ENCODE data around the gene JMJD1C.
"Not testable (repeated sequence)": the region's sequence is repeated elsewhere in the genome, so short reads cannot be mapped to it uniquely, and the experiment has no call there.

Gene JMJD1C

DNA sequence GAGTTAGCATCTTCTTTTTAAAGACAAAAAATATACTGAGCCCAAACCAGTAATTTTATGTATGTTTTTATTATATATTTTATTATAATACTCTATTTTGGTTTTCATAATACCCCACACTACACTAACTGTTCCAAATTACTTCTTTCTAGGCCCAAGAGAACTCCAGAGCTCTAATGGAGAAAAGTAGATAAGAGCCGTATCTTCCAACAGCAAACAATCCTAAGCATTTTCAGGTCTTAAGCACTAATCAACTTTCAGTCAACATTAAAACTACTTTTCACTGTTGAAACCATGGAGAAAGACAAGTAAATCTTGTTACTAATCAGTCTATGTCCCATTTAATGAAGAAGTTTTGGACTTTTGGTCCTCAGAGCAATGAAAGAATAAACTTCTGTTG lies 55.1 kb downstream of the JMJD1C start:
- DNase-seq (ENCODE audit: low read depth) = no peak

GRCh38 chr10:63409465-63410027 lies 56.2 kb downstream of the JMJD1C start:
- DNase-seq (ENCODE audit: low read depth) = no peak

- no peak for DNase-seq (ENCODE audit: low read depth)
These were observed 58.6 kb downstream of the JMJD1C start for GRCh38 chr10:63407136-63407662.

DNA sequence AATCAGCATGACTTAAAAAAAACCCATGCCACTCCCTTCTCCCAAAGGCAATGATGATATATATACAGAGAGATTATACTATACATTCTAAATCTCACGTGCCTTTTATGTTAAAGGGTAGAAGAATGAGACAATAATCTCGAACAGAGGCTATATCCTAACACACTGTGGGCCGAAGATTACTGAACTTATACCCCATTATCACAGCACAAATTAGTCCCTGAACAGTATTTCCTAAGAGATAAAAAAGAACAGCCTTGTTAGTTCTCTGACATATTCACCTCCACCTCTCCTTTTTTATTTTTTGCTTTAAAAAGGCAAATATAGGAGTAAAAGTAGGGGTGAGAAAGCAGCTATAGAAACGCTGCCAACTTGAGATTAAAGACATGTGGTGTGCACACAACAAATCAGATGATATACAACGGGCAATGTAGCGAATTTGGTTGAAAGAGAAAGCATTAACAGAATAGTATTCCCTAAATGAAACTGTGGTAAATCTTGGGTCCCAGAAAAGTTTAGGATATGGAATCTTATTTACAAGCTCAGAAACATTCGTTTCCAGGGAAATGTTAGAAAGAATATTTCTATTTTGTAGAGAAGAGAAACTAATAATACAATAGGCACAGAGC lies 69.5 kb downstream of the JMJD1C start:
- no peak for DNase-seq (ENCODE audit: low read depth)

GRCh38 chr10:63393050-63393449 lies 72.7 kb downstream of the JMJD1C start:
- DNase-seq (ENCODE audit: low read depth) = no peak

GRCh38 chr10:63392224-63392623 lies 73.6 kb downstream of the JMJD1C start:
- no peak for DNase-seq (ENCODE audit: low read depth)

DNA sequence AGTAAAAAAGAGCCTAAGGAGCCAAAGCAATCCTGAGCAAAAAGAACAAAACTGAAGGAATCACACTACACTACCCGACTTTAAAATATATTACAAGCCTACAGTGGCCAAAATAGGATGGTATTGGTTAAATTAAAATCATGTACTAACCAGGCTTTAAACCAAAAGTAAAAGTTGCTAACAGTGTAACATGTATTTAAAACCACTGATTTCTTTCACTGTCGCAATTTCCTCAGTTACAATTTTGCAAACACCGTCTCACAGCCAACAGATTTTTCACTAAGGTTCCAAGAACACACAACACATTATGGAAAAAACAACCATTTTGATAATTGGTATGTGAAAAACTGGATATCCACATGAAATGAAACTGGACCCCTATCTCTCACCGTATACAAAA lies 74.0 kb downstream of the JMJD1C start:
- DNase-seq (ENCODE audit: low read depth) = no peak

DNA sequence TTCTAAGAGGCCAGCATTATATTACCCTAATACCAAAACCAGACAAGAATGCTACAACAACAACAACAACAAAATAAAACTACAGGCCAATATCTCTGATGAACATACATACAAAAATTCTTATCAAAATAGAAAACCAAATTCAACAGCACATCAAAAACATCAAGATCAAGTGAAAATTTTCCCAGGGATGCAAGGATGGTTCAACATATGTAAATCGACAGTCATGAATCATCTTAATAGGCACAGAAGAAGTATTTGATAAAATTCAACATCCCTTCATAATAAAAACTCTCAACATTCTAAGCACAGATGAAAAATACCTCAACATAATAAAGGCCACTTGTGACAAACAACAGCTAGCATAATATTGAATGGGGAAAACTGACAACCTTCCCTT lies 75.3 kb downstream of the JMJD1C start:
- DNase-seq (ENCODE audit: low read depth) = no peak

- no peak for DNase-seq (ENCODE audit: low read depth)
These were observed 77.3 kb downstream of the JMJD1C start for GRCh38 chr10:63388421-63389031.

- no peak for DNase-seq (ENCODE audit: low read depth)
These were observed 80.5 kb downstream of the JMJD1C start for GRCh38 chr10:63385254-63385653.

GRCh38 chr10:63384675-63385074 lies 81.1 kb downstream of the JMJD1C start:
- DNase-seq (ENCODE audit: low read depth) = no peak

GRCh38 chr10:63384001-63384400 lies 81.8 kb downstream of the JMJD1C start:
- no peak for DNase-seq (ENCODE audit: low read depth)

- no peak for DNase-seq (ENCODE audit: low read depth)
These were observed 82.6 kb downstream of the JMJD1C start for GRCh38 chr10:63383141-63383540.

- DNase-seq (ENCODE audit: low read depth) = no peak
These were observed 83.7 kb downstream of the JMJD1C start for GRCh38 chr10:63382066-63382465.

DNA sequence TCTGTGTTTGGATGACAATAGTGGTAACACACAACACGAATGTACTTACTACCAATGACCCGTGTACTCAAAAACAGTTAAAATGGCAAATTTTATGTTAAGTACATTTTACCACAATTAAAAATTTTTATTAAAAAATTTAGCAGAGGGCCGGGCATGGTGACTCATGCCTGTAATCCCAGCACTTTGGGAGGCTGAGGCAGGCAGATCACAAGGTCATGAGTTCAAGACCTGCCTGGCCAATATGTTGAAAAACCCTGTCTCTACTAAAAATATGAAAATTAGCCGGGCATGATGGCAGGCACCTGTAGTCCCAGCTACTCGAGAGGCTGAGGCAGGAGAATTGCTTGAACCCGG lies 88.5 kb downstream of the JMJD1C start:
- not testable (repeated sequence) for DNase-seq (ENCODE audit: low read depth)

- no peak for DNase-seq (ENCODE audit: low read depth)
These were observed 89.0 kb downstream of the JMJD1C start for GRCh38 chr10:63376560-63377304.

DNA sequence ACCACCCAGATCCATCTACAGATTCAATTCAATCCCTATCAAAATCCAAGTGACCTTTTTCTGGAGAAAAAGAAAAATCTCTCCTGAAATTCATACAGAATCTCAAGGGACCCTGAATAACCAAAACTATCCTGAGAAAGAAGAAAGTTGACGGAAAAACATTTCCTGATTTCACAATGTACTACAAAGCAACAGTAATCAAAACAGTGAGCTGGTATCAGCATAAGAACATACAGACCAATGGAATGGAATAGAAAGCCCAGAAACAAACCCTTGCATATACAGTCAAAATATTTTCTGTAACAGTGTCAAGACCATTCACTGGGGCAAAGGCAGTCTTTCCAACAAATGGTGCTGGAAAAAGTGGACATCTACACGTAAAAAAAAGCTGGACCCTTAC lies 89.9 kb downstream of the JMJD1C start:
- DNase-seq (ENCODE audit: low read depth) = no peak

- DNase-seq (ENCODE audit: low read depth) = no peak
These were observed 90.3 kb downstream of the JMJD1C start for GRCh38 chr10:63375458-63375857.

- DNase-seq (ENCODE audit: low read depth) = no peak
These were observed 90.8 kb downstream of the JMJD1C start for GRCh38 chr10:63374991-63375390.

GRCh38 chr10:63373176-63373575 lies 92.6 kb downstream of the JMJD1C start:
- no peak for DNase-seq (ENCODE audit: low read depth)

DNA sequence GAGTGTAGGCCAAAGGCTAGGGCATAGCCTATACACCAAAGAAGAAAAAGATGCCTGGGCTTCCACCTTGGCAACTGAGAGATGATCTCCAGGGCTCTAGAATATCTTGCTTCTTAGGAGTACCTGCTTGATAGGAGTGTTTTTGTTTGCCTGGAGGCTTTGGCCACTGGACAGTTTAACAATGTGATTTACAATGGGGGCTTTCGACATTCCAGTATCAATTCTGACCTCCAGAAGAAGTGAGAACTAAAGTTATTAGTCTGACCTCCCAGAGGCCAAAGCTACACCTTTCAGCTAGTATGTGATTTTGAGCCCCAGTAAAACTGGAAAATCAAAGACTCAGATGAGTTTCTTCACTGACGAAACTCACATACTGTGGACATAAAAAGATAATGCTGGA lies 96.1 kb downstream of the JMJD1C start:
- no peak for DNase-seq (ENCODE audit: low read depth)

DNA sequence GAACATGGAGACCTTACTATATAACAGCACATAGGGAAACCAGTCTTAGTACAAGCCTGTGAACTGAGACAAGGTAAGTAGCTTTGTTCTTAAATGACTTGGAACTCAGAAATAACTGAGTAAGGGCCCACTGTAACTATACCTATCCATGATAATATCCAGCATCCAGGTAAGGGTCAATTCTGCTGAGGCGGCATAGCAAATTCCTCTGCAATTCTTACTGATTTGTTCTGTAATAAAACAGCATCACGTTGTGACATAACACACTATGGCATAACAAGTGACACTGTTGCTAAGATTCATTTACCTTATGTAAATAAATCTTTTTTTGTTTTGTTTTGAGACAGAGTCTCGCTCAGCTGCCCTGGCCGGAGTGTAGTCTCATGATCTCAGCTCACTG lies 97.4 kb downstream of the JMJD1C start:
- DNase-seq (ENCODE audit: low read depth) = no peak

- no peak for DNase-seq (ENCODE audit: low read depth)
These were observed 98.8 kb downstream of the JMJD1C start for GRCh38 chr10:63366933-63367332.
